Stimulated activated CD4-positive, alpha-beta T cell treated with anti-CD3 and anti-CD28 coated beads, Interleukin-15, amount 100 ng/mL, for 1 hour (primary cell): Measurements from ENCODE around the gene SCLT1.
"Not testable (repeated sequence)": the region's sequence is repeated elsewhere in the genome, so short reads cannot be mapped to it uniquely, and the experiment has no call there.

Experiments
- DNase-seq, 2 donors: peaks; one replicate each; pipeline ENCODE4 v3.0.0-alpha.2; 2020; ENCODE audit warnings: low read depth in 1 of 2, low spot score in 1 of 2

SCLT1 gene

GRCh38 chr4:129093191-129093920 lies at the start of gene SCLT1:
Gene SCLT1, minus strand, starts transcription at chr4:129093539. Its CDS starts 436 bp downstream, at chr4:129093103.
- peak; percentile 78 to 86 for DNase-seq

- DNase-seq: no peak
Measured at GRCh38 chr4:129140521-129140920, 47.2 kb upstream of the SCLT1 start.

- no peak for DNase-seq
Measured at GRCh38 chr4:129138810-129139496, 45.6 kb upstream of the SCLT1 start.

DNA sequence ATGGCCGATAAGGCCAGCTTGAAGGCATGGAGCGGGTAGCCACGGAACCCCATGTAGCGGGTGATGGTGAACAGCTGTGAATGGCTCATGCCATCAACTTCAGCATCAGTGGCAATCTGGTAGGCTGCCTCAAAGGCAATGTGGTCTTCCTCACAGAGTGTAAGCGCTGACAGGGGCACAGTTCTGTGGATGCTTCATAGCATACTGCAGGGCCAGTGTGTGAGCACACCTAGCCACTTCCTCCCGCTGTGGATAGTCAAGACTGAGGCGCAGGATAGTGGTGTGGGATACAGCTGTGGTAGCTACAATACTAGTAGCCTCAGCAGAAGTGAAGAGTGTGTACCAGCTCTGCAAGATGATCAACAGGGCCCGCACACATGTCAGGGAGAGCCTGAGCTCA lies 43.1 kb upstream of the SCLT1 start:
- no peak for DNase-seq

GRCh38 chr4:129131343-129131742 lies 38.0 kb upstream of the SCLT1 start:
- DNase-seq: no peak

- no peak for DNase-seq
Measured at GRCh38 chr4:129129143-129129542, 35.8 kb upstream of the SCLT1 start.

- not testable (repeated sequence) for DNase-seq
Measured at GRCh38 chr4:129126614-129127013, 33.3 kb upstream of the SCLT1 start.

- no peak for DNase-seq
Measured at GRCh38 chr4:129117705-129118104, 24.4 kb upstream of the SCLT1 start.

DNA sequence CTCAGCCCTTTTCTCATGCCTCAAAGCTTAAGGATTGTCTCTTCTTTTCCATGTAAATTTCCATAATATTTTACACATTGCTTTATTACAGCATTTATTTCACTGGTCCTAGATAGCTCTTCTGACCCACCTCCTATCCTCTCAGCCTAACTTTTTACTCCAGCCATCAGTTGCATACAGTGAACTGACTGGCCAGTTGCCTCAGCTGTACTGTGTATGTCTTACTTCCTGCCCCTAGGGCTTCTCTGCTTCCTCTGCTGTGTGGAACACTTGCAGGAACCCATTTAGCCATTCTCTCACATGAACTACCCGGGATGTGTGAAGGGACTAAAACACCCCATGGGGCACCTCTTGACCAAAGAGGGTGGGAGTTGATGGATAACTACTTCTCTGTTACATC lies 20.6 kb upstream of the SCLT1 start:
- no peak for DNase-seq

GRCh38 chr4:129113434-129113833 lies 20.1 kb upstream of the SCLT1 start:
- DNase-seq: no peak

- no peak for DNase-seq
Measured at GRCh38 chr4:129111919-129112318, 18.6 kb upstream of the SCLT1 start.

DNA sequence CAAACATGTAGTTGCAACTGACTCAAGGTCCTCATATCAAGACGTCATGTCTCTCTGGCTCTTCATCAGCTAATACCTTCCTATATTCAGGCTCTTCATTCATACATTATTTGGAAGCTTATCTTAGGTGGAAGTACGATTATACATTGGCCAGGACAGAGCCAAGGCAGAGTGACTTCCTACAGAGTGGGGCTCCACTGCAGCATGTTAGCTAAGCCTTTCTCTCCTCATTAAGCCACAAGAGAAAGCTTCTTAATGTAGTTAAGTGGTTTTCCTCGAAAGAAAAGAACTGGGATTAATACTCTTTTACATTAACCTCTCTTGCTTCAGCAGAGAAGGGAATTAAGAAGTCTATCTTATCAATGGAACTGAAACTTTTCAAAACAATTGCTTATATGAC lies 17.6 kb upstream of the SCLT1 start:
- no peak for DNase-seq

GRCh38 chr4:129109965-129110824 lies 16.9 kb upstream of the SCLT1 start:
- DNase-seq: no peak

- no peak for DNase-seq
Measured at GRCh38 chr4:129098531-129099001, 5.2 kb upstream of the SCLT1 start.

DNA sequence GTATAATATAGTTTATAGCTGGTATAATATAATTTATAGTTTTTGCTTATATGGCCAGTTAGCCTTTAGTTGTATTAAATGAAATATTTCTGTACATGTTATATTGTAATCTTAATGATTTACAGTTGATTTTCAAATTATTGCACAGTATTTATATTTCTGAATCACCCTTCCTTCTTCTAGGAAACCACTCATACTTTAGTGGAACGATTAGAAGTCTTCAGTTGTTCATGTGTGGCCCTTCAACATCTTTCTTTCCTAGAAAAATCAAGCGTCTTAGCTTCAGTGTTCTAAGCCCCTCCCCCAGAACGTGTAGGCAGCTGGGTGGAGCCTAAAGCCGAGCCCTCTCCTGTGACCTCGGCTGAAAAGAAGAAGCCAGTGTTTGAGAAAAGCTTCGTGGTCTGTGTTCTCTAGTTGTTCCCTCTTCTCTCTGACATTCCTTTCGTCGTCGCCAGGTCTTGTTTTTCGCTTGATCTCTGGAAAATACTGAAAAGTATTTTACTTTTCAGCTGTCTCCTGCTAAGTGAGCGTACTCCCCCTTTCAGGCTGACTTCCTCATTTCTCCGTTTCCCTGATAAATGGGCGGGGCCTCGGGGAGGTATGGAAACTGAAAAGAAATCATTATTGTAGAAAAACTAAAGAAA lies 2.6 kb upstream of the SCLT1 start, which contains the start of gene C4orf33:
TSS of gene C4orf33 (plus strand) at position 342 of the 644 bp plus-strand sequence. CDS start 6,459 bp downstream, outside the sequence.
- DNase-seq: peak; percentile 51 to 56

DNA sequence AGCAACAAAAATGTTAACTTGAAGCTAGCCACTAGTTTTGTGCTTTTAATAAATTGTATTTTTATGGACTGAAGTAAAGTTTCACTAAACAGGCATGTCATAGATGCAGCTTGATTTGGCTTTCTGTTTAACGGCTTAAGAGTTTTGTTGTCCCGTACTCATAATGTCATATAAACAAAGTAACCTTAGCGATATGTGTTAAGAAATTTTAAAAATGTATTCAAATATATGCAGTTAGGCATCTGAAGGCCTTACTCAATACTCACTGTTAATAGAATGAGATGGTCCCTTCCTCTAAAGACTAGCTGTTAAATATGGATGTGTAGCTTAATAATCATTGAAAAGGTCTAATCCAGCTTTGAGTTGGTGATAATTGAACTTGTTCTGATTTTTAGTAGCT lies 1.0 kb upstream of the SCLT1 start:
- no peak for DNase-seq

DNA sequence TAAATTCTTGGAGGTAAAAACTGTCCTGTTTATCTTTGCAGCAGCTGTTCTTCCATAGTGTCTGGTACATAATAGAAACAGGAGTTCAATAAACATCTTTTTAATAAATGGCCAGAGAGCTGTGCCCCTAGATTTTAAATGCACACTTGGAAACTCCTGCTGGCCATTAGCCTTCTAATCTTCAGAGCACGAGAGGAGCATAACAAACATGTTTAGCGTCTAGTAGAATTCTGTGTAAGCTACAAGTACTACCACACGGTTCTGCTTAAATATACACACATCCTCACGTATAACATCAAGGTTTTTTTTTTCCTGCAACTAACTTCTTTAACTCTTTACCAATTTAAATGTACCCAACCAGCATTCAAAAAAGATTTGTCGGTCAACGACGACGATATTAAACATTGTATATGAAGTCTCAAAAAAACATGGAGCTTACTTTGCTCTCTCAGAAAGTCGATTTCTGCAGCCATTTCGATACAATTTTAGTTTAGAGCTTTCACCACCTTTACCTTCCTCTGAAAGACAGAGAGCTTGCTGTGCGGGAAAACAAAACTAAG lies 628 bp downstream of the SCLT1 start:
- DNase-seq: no peak

GRCh38 chr4:129087516-129087915 lies 5.8 kb downstream of the SCLT1 start:
- DNase-seq: no peak

DNA sequence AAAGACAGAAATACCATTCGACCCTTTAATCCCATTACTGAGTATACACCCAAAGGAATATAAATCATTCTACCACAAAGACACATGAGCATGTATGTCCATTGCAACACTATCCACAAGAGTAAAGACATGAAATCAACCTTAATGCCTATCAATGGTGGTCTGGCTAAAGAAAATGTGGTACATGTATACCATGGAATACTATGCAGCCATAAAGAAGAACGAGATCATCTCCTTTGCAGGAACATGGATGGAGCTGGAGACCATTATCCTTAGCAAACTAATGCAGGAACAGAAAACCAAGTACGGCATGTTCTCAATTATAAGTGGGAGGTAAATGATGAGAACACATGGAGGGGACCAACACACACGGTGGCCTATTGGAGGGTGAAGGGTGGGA lies 7.9 kb downstream of the SCLT1 start:
- DNase-seq: no peak

- DNase-seq: no peak
Measured at GRCh38 chr4:129082302-129082701, 11.0 kb downstream of the SCLT1 start.

GRCh38 chr4:129080129-129080528 lies 13.2 kb downstream of the SCLT1 start:
- DNase-seq: no peak
